ENCODE results near the gene CTPS1.

CTPS1 gene

GRCh38 chr1:41051022-41051421 is 71.5 kb downstream of the CTPS1 start:
- Histone ChIP-seq H3K9ac (ENCODE audit: low read length) (no peak overlapping the region), H3K9me3 (ENCODE audit: low read length) (no peaks in the 10 kb centered on the region), H3K36me3 (ENCODE audit: insufficient read depth, low read length) (peaks cover 32% of the 10 kb centered on the region), H3K27me3 (ENCODE audit: control insufficient read depth in 1 of 2, insufficient read depth in 2 of 2, low read length in 2 of 2) (no peaks in the 10 kb centered on the region), H3K4me3 (ENCODE audit: low read depth in 1 of 2, low read length in 2 of 2) (no peak overlapping the region), H3K27ac (ENCODE audit: low read depth, low read length) (no peak overlapping the region), H3K4me1 (ENCODE audit: insufficient read depth, low read length) (no peaks in the 10 kb centered on the region)

GRCh38 chr1:41053316-41053715 is 73.8 kb downstream of the CTPS1 start:
- H3K27me3 ChIP-seq (ENCODE audit: control insufficient read depth in 1 of 2, insufficient read depth in 2 of 2, low read length in 2 of 2), result no peaks in the 10 kb centered on the region
- no peak overlapping the region for H3K9ac ChIP-seq (ENCODE audit: low read length)
- H3K9me3 ChIP-seq (ENCODE audit: low read length), result no peaks in the 10 kb centered on the region
- H3K4me3 ChIP-seq (ENCODE audit: low read depth in 1 of 2, low read length in 2 of 2), result no peak overlapping the region
- peaks cover 19% of the 10 kb centered on the region for H3K36me3 ChIP-seq (ENCODE audit: insufficient read depth, low read length)
- no peaks in the 10 kb centered on the region for H3K4me1 ChIP-seq (ENCODE audit: insufficient read depth, low read length)
- no peak overlapping the region for H3K27ac ChIP-seq (ENCODE audit: low read depth, low read length)

- Histone ChIP-seq H3K27me3 (ENCODE audit: control insufficient read depth in 1 of 2, insufficient read depth in 2 of 2, low read length in 2 of 2) (no peaks in the 10 kb centered on the region), H3K27ac (ENCODE audit: low read depth, low read length) (no peak overlapping the region), H3K9me3 (ENCODE audit: low read length) (no peaks in the 10 kb centered on the region), H3K36me3 (ENCODE audit: insufficient read depth, low read length) (peaks cover 20% of the 10 kb centered on the region), H3K4me1 (ENCODE audit: insufficient read depth, low read length) (no peaks in the 10 kb centered on the region), H3K4me3 (ENCODE audit: low read depth in 1 of 2, low read length in 2 of 2) (no peak overlapping the region), H3K9ac (ENCODE audit: low read length) (no peak overlapping the region)
Measured at GRCh38 chr1:41056907-41057306, 77.4 kb downstream of the CTPS1 start.
